Pancreas (tissue), 10 donors: ENCODE data around the gene COLGALT1. TPM values are rescaled to one million over a fixed set of nuclear protein-coding genes. Genes with fewer than 3 reads are reported as not detected.

Experiments used
- ATAC-seq, 4 donors: fragments of 200-7000 bp; cut with Tn5 transposase; one replicate each; pipeline versions ENCODE4 v1.8.0 to v1.9.1; 2020; ENCODE audit warnings: mild to moderate bottlenecking in 4 of 4, moderate library complexity in 4 of 4
- DNase-seq, 6 donors: peaks; one replicate each; pipeline ENCODE4 v3.0.0-alpha.2; 2020
- FAIRE-seq: peaks from 2 replicates; lab custom pipeline; 2012; peaks lifted over from hg19 to GRCh38; lab: Jason Lieb, UNC
- H3K27ac ChIP-seq, 4 donors: fragments of 200-600 bp; sonication (generic); 1 replicate in 3 of 4; 2 replicates in 1 of 4; pipeline versions ENCODE4 v1.5.0 to v1.8.0; 2020
- H3K27me3 ChIP-seq, 4 donors: fragments of 200-600 bp; one replicate each; pipeline ENCODE4 v1.8.0; 2021
- H3K36me3 ChIP-seq, 3 donors: fragments of 200-600 bp; sonication (generic) in 1 of 3; one replicate each; pipeline versions ENCODE4 v1.5.0 to v1.8.0; 2020 to 2021
- H3K4me1 ChIP-seq, 3 donors: fragments of 200-600 bp; one replicate each; pipeline ENCODE4 v1.8.0; 2021
- H3K4me3 ChIP-seq, 4 donors: fragments of 200-600 bp; sonication (generic) in 2 of 4; one replicate each; pipeline versions ENCODE4 v1.5.0 to v1.8.0; 2020 to 2021
- H3K9me3 ChIP-seq, 4 donors: fragments of 200-600 bp; one replicate each; pipeline ENCODE4 v1.8.0; 2021
- CTCF ChIP-seq, 4 donors: fragments of 200-600 bp; sonication (generic) in 3 of 4; IDR thresholded peaks; one replicate each; pipeline versions ENCODE4 v1.5.0 to v1.8.0; 2021; ENCODE audit warnings: antibody characterized with exemption in 4 of 4
- WGBS, 2 donors: extraction: QIAGEN DNeasy Blood & Tissue Kit; methylation state at CpG; one replicate each; pipeline ENCODE4 v1.1.7; 2013; 5-methylcytosine and 5-hydroxymethylcytosine counted together
- intact Hi-C, 3 donors: fragments of 100-400 bp; cut with DNase I; formaldehyde crosslinking; loops; one replicate each; pipeline versions ENCODE4 v1.11.1 to v1.14.2; 2022
- polyA plus RNA-seq, 2 donors: library from polyadenylated mRNA; stranded (reverse); fragments of 200-250 nt; gene quantifications; one replicate each; pipeline ENCODE4 v1.2.3, GENCODE V29; 2013
- total RNA-seq, 6 donors: library from RNA; stranded (reverse); fragmentation: NEBNext Ultra II Directional in 4 of 6; extraction: Animal tissue kit (Norgen Biotek cat#: 25700) in 4 of 6; gene quantifications; one replicate each; pipeline versions ENCODE4 v1.2.1 to v1.2.4, GENCODE V29; 2021 to 2023
- donor health status: healthy with polysubstance abuse.
- donor health status: DM: no; HTN: no; CAD: no; lungs with moderate emphysema.
- donor health status: DM: no; HTN: no; CAD: no.
- donor health status: control.
- donor health status: control.
- donor health status: Bipolar disorder and iron deficiency.
- donor health status: DM: yes; HTN: yes; CAD: no.
- donor health status: DM: no; HTN: no; CAD: no.
- donor health status: DM: no; HTN: no; CAD: no.
- donor health status: DM: yes; HTN: yes; CAD: no.

The COLGALT1 gene
- total and polyA plus RNA-seq, 8 donors = 13.5 to 50.6 (median 24.3) TPM

DNA sequence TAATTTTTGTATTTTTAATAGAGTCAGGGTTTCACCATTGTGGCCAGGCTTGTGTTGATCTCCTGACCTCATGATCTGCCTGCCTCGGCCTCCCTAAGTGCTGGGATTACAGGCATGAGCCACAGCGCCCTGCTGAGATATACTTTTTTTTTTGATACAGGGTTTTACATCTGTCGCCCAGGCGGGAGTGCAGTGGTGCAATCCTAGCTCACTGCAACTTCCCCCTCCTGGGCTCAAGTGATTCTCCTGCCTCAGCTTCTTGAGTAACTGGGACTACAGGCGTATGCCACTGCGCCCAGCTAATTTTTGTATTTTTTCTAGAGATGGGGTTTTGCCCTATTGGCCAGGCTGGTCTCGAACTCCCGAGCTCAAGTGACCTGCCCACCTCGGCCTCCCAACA, 2.0 kb downstream of the COLGALT1 start:
- Histone ChIP-seq H3K4me3 (no peak overlapping the region), H3K9me3 (no peaks in the 10 kb centered on the region), H3K4me1 (peaks cover 0 to 9% (median 0%) of the 10 kb centered on the region in 3 donors), H3K36me3 (peaks cover 0 to 8% (median 4%) of the 10 kb centered on the region in 3 donors), H3K27me3 (no peaks in the 10 kb centered on the region), H3K27ac (no peak overlapping the region)
- FAIRE-seq = no peak
- DNase-seq = no peak
- TF ChIP-seq CTCF (IDR thresholded peaks at IDR 0.05) = no peak
- intact Hi-C loops = no loop called here
- ATAC-seq = no peak
- WGBS, 2 donors = 91 to 92% methylated on average over 9 of the region's 9 CpGs

DNA sequence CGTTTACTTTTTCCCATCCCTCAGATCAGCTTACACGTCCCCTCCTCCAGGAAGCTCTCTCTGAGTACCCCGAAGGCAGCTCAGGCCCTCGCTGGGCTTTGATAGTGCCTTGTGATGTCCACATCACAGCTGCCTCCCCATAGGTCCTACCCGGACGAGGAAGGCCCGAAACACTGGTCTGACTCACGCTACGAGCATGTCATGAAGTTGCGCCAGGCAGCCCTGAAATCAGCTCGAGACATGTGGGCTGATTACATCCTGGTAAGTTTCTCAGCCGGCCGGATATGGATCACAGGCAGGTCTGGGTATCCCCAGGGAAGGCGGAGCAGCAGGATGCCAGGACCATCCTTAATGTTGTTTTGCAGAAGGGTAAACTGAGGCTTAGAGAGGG, 4.8 kb downstream of the COLGALT1 start:
- H3K27me3 ChIP-seq = no peaks in the 10 kb centered on the region
- TF ChIP-seq CTCF (IDR thresholded peaks at IDR 0.05) = no peak
- ATAC-seq = no peak
- no peak overlapping the region for H3K4me3 ChIP-seq
- FAIRE-seq = no peak
- intact Hi-C loops = no loop called here
- H3K27ac ChIP-seq = peak overlapping the region in 1 of 4 donors; percentile 28
- 81 to 85% methylated on average over 14 of the region's 14 CpGs for WGBS, 2 donors
- peaks cover 0 to 4% (median 0%) of the 10 kb centered on the region in 3 donors for H3K4me1 ChIP-seq
- DNase-seq = peak in 1 of 6 donors; percentile 50
- peaks cover 0 to 8% (median 4%) of the 10 kb centered on the region in 3 donors for H3K36me3 ChIP-seq
- no peaks in the 10 kb centered on the region for H3K9me3 ChIP-seq

- intact Hi-C loops = no loop called here
- Histone ChIP-seq H3K4me1 (no peaks in the 10 kb centered on the region), H3K9me3 (no peaks in the 10 kb centered on the region), H3K36me3 (peaks cover 0 to 8% (median 4%) of the 10 kb centered on the region in 3 donors), H3K27ac (no peak overlapping the region), H3K4me3 (no peak overlapping the region), H3K27me3 (no peaks in the 10 kb centered on the region)
- 98% methylated on average over 4 of the region's 4 CpGs for WGBS, 2 donors
- no peak for DNase-seq
- no peak for ATAC-seq
- FAIRE-seq = no peak
- no peak for TF ChIP-seq CTCF (IDR thresholded peaks at IDR 0.05)
These were observed 6.6 kb downstream of the COLGALT1 start for GRCh38 chr19:17562097-17562496.

DNA sequence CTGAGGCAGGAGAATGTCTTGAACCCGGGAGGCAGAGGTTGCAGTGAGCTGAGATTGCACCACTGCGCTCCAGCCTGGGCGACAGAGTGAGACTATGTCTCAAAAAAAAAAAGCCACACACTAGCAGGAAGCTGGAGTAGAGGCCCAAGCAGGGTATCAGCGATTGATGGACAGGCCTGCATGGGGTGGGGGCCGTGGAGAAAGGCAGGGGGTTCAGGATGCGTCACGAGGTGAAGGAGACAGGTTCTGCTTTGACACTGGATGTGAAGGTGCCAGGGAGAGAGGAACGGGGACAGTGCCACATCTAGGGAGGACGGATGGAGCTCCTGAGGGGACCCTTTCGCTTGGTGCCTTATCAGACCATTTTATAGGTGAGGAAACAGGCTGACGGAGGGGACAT, 7.1 kb downstream of the COLGALT1 start:
- Histone ChIP-seq H3K4me1 (no peaks in the 10 kb centered on the region), H3K27me3 (no peaks in the 10 kb centered on the region), H3K4me3 (no peak overlapping the region), H3K27ac (no peak overlapping the region), H3K9me3 (no peaks in the 10 kb centered on the region), H3K36me3 (peaks cover 0 to 11% (median 3%) of the 10 kb centered on the region in 3 donors)
- FAIRE-seq (no peak), ATAC-seq (no peak), DNase-seq (no peak)
- 82 to 84% methylated on average over 11 of the region's 11 CpGs for WGBS, 2 donors
- no peak for TF ChIP-seq CTCF (IDR thresholded peaks at IDR 0.05)
- intact Hi-C loops = no loop called here

- no peak for FAIRE-seq
These were observed 9.3 kb downstream of the COLGALT1 start for GRCh38 chr19:17564781-17565180.

More at GRCh38 chr19:17564781-17565180, 9.3 kb downstream of the COLGALT1 start:
- ATAC-seq (no peak), DNase-seq (no peak)
- H3K36me3 ChIP-seq = peaks cover 0 to 28% (median 15%) of the 10 kb centered on the region in 3 donors
- H3K4me1 ChIP-seq = no peaks in the 10 kb centered on the region
- H3K9me3 ChIP-seq = no peaks in the 10 kb centered on the region
- H3K27ac ChIP-seq = no peak overlapping the region
- H3K4me3 ChIP-seq = no peak overlapping the region
- no peak for TF ChIP-seq CTCF (IDR thresholded peaks at IDR 0.05)
- 70 to 75% methylated on average over 6 of the region's 6 CpGs for WGBS, 2 donors
- no peaks in the 10 kb centered on the region for H3K27me3 ChIP-seq
- intact Hi-C loops = no loop called here
